WTC11 (cell line): Measurements from ENCODE around the gene CEP120. TPM values are rescaled to one million over a fixed set of nuclear protein-coding genes. Genes with fewer than 3 reads are reported as not detected.

Experiments
- ATAC-seq: fragments of 200-7000 bp; cut with Tn5 transposase; 2 replicates; pipeline ENCODE4 v1.10.0; 2021; ENCODE audit warnings: mild to moderate bottlenecking, moderate library complexity
- CTCF ChIA-PET: fragments of 300-600 bp; sonication (Branson Sonifier 250); formaldehyde crosslinking; loops from one replicate; lab custom pipeline; 2021; ENCODE audit warnings: antibody characterized with exemption; lab: Charles Lee
- POLR2A ChIA-PET: fragments of 350-600 bp; sonication (Branson Sonifier 250); formaldehyde crosslinking; loops from one replicate; lab custom pipeline; 2021; ENCODE audit warnings: antibody characterized with exemption; lab: Charles Lee
- DNase-seq: peaks from one replicate; pipeline ENCODE4 v3.0.0; 2021; ENCODE audit warnings: low spot score
- H3K27ac Mint-ChIP-seq: 2 replicates; pipeline ENCODE4 v1.8.0; 2021; ENCODE audit warnings: mixed read lengths
- H3K27me3 Mint-ChIP-seq: 2 replicates; pipeline ENCODE4 v1.8.0; 2021; ENCODE audit warnings: low read depth, mild to moderate bottlenecking, moderate library complexity, mixed read lengths
- H3K36me3 Mint-ChIP-seq: 2 replicates; pipeline ENCODE4 v1.8.0; 2021; ENCODE audit warnings: mixed read lengths
- H3K4me1 Mint-ChIP-seq: 2 replicates; pipeline ENCODE4 v1.8.0; 2022; ENCODE audit warnings: mixed read lengths
- H3K4me3 Mint-ChIP-seq: 2 replicates; pipeline ENCODE4 v1.8.0; 2021; ENCODE audit warnings: mild to moderate bottlenecking, moderate library complexity, mixed read lengths
- H3K9me3 Mint-ChIP-seq: 2 replicates; pipeline ENCODE4 v1.8.0; 2021; ENCODE audit warnings: mixed read lengths
- EMX1 ChIP-seq: fragments of 250-450 bp; sonication (Bioruptor Pico); IDR thresholded peaks from 2 replicates; pipeline ENCODE4 v1.8.0; 2021; ENCODE audit warnings: mild to moderate bottlenecking
- ETV6 ChIP-seq: sonication (generic); formaldehyde crosslinking; IDR thresholded peaks from 2 replicates; pipeline ENCODE4 v1.8.1; 2022; ENCODE audit warnings: mild to moderate bottlenecking, missing genetic modification reagents
- FOXK1 ChIP-seq: sonication (generic); formaldehyde crosslinking; IDR thresholded peaks from 2 replicates; pipeline ENCODE4 v1.8.0; 2022; ENCODE audit warnings: mild to moderate bottlenecking, moderate library complexity, missing genetic modification reagents
- IRF2 ChIP-seq: sonication (generic); formaldehyde crosslinking; IDR thresholded peaks from 2 replicates; pipeline ENCODE4 v1.8.0; 2022; ENCODE audit warnings: low read depth, missing genetic modification reagents, borderline replicate concordance
- KAT7 ChIP-seq: sonication (generic); formaldehyde crosslinking; IDR thresholded peaks from 2 replicates; pipeline ENCODE4 v1.8.1; 2023; ENCODE audit warnings: missing genetic modification reagents, mild to moderate bottlenecking, borderline replicate concordance
- NFE2L1 ChIP-seq: sonication (generic); formaldehyde crosslinking; IDR thresholded peaks from 2 replicates; pipeline ENCODE4 v1.8.1; 2023; ENCODE audit warnings: missing genetic modification reagents
- NR1H2 ChIP-seq: sonication (generic); formaldehyde crosslinking; IDR thresholded peaks from 2 replicates; pipeline ENCODE4 v1.9.0; 2021; ENCODE audit warnings: mild to moderate bottlenecking, moderate library complexity, missing genetic modification reagents
- NR2C2 ChIP-seq: sonication (generic); formaldehyde crosslinking; IDR thresholded peaks from 2 replicates; pipeline ENCODE4 v1.8.0; 2022; ENCODE audit warnings: mild to moderate bottlenecking, missing genetic modification reagents
- NR3C1 ChIP-seq: sonication (generic); formaldehyde crosslinking; conservative IDR thresholded peaks from 2 replicates; pipeline ENCODE4 v1.8.1; 2023; ENCODE audit warnings: low read depth, mild to moderate bottlenecking, missing genetic modification reagents
- RORB ChIP-seq: fragments of 250-450 bp; sonication (Bioruptor Pico); IDR thresholded peaks from 2 replicates; pipeline ENCODE4 v1.9.0; 2021; ENCODE audit warnings: mild to moderate bottlenecking
- TP53 ChIP-seq: sonication (generic); formaldehyde crosslinking; IDR thresholded peaks from 2 replicates; pipeline ENCODE4 v1.8.1; 2023; ENCODE audit warnings: mild to moderate bottlenecking, missing genetic modification reagents
- ZNF138 ChIP-seq: sonication (generic); formaldehyde crosslinking; conservative IDR thresholded peaks from 2 replicates; pipeline ENCODE4 v1.8.1; 2022; ENCODE audit warnings: mild to moderate bottlenecking, moderate library complexity, missing genetic modification reagents
- ZNF232 ChIP-seq: sonication (generic); formaldehyde crosslinking; IDR thresholded peaks from 2 replicates; pipeline ENCODE4 v1.8.0; 2022; ENCODE audit warnings: mild to moderate bottlenecking, missing genetic modification reagents
- ZNF671 ChIP-seq: fragments of 250-450 bp; sonication (Bioruptor Pico); IDR thresholded peaks from 2 replicates; pipeline ENCODE4 v1.8.0; 2021; ENCODE audit warnings: mild to moderate bottlenecking
- total RNA-seq: library from RNA; stranded (reverse); gene quantifications from 3 replicates; pipeline ENCODE4 v1.2.3, GENCODE V29; 2021
- TF ChIP-seq, protein P1 (sequence below): sonication (generic); formaldehyde crosslinking; IDR thresholded peaks from 2 replicates; pipeline ENCODE4 v1.8.1; 2023; ENCODE audit warnings: mild to moderate bottlenecking, missing genetic modification reagents, moderate library complexity
- TF ChIP-seq, protein P2 (sequence below): fragments of 250-450 bp; sonication (Bioruptor Pico); IDR thresholded peaks from 2 replicates; pipeline ENCODE4 v1.9.0; 2021; ENCODE audit warnings: moderate library complexity, mild to moderate bottlenecking, inconsistent platforms, borderline replicate concordance
- TF ChIP-seq, protein P3 (sequence below): sonication (generic); formaldehyde crosslinking; IDR thresholded peaks from 2 replicates; pipeline ENCODE4 v1.8.1; 2023; ENCODE audit warnings: mild to moderate bottlenecking, moderate library complexity, missing genetic modification reagents
- TF ChIP-seq, protein P4 (sequence below): sonication (generic); formaldehyde crosslinking; IDR thresholded peaks from 2 replicates; pipeline ENCODE4 v1.8.0; 2022; ENCODE audit warnings: mild to moderate bottlenecking, missing genetic modification reagents
- TF ChIP-seq, protein P5 (sequence below): fragments of 250-450 bp; sonication (Bioruptor Pico); IDR thresholded peaks from 2 replicates; pipeline ENCODE4 v1.9.0; 2021; ENCODE audit warnings: mild to moderate bottlenecking
- TF ChIP-seq, protein P6 (sequence below): fragments of 250-450 bp; sonication (Bioruptor Pico); conservative IDR thresholded peaks from 2 replicates; pipeline ENCODE4 v1.9.0; 2021; ENCODE audit warnings: mild to moderate bottlenecking
- TF ChIP-seq, protein P7 (sequence below): sonication (generic); formaldehyde crosslinking; IDR thresholded peaks from 2 replicates; pipeline ENCODE4 v1.8.0; 2023; ENCODE audit warnings: missing genetic modification reagents, mild to moderate bottlenecking, borderline replicate concordance

The CEP120 gene
- total RNA-seq, 1 experiment from 2014 or later, result 15.2 TPM

DNA sequence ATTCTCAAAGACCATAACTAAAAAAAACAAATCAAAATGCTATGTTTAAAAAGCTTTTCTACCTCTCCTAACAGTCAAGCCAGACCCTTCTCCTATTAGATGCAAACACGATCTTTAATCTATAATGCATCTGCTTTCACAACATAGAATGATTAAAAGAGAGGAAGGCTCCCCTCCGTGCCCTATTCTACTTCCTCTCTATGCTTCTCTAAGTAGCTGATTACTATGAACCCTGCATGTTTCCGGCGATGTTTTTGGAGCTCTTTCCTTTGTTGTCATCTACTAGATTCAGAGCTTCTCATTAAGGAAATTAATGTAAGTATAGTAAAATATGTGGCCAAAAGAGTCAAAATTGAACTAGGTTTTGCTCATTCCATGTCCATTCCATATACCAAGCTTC lies 29.2 kb upstream of the CEP120 start:
- H3K9me3 Mint-ChIP-seq, result no peaks in the 10 kb centered on the region
- DNase-seq (no peak), ATAC-seq (peak; percentile 38; the same call in 1 of the 2 replicates)
- no peaks in the 10 kb centered on the region for H3K27me3 Mint-ChIP-seq
- TF ChIP-seq, protein P1, sequence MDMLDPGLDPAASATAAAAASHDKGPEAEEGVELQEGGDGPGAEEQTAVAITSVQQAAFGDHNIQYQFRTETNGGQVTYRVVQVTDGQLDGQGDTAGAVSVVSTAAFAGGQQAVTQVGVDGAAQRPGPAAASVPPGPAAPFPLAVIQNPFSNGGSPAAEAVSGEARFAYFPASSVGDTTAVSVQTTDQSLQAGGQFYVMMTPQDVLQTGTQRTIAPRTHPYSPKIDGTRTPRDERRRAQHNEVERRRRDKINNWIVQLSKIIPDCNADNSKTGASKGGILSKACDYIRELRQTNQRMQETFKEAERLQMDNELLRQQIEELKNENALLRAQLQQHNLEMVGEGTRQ (CRISPR knock-in tag), result no peak
- no peak for TF ChIP-seq FOXK1 (CRISPR knock-in tag)
- no peak for TF ChIP-seq ZNF232
- no peak for TF ChIP-seq NR3C1
- TF ChIP-seq, protein P2, sequence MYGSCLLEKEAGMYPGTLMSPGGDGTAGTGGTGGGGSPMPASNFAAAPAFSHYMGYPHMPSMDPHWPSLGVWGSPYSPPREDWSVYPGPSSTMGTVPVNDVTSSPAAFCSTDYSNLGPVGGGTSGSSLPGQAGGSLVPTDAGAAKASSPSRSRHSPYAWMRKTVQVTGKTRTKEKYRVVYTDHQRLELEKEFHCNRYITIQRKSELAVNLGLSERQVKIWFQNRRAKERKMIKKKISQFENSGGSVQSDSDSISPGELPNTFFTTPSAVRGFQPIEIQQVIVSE (CRISPR knock-in tag), result no peak
- H3K4me1 Mint-ChIP-seq, result peaks cover 14% of the 10 kb centered on the region
- H3K27ac Mint-ChIP-seq, result no peak overlapping the region
- H3K4me3 Mint-ChIP-seq, result no peak overlapping the region
- POLR2A ChIA-PET, result no interaction called here
- no peaks in the 10 kb centered on the region for H3K36me3 Mint-ChIP-seq
- CTCF ChIA-PET, result no interaction called here

DNA sequence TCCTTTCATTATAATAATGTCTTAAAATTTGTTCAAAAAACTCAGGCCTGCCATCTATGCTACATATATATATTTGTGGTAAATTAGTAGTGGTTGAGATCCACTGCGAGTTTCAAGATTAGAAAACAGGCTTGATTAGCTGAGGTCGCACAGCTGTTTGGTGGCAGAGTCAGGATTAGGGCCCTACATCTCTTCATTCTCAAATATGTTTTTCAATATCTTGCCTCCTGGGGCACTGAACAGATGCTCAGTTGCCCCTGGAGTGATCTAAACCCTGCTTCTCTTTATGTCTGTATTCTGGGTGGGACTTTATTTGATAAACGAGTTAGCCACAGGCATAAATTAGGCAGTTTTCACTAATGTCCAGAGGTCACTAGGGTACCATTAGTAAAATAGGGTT lies 27.8 kb upstream of the CEP120 start:
- Mint-ChIP-seq H3K4me3 (no peak overlapping the region), H3K27ac (no peak overlapping the region), H3K27me3 (no peaks in the 10 kb centered on the region), H3K36me3 (no peaks in the 10 kb centered on the region), H3K4me1 (peaks cover 14% of the 10 kb centered on the region), H3K9me3 (no peaks in the 10 kb centered on the region)
- TF ChIP-seq, protein P3, sequence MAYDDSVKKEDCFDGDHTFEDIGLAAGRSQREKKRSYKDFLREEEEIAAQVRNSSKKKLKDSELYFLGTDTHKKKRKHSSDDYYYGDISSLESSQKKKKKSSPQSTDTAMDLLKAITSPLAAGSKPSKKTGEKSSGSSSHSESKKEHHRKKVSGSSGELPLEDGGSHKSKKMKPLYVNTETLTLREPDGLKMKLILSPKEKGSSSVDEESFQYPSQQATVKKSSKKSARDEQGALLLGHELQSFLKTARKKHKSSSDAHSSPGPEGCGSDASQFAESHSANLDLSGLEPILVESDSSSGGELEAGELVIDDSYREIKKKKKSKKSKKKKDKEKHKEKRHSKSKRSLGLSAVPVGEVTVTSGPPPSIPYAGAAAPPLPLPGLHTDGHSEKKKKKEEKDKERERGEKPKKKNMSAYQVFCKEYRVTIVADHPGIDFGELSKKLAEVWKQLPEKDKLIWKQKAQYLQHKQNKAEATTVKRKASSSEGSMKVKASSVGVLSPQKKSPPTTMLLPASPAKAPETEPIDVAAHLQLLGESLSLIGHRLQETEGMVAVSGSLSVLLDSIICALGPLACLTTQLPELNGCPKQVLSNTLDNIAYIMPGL (CRISPR knock-in tag), result no peak
- TF ChIP-seq NR2C2 (CRISPR knock-in tag) (no peak), ETV6 (CRISPR knock-in tag) (no peak), FOXK1 (CRISPR knock-in tag) (no peak), KAT7 (CRISPR knock-in tag) (no peak), RORB (CRISPR knock-in tag) (no peak), TP53 (CRISPR knock-in tag) (no peak), IRF2 (CRISPR knock-in tag) (no peak), NFE2L1 (CRISPR knock-in tag) (no peak), ZNF232 (no peak), EMX1 (CRISPR knock-in tag) (no peak), NR1H2 (CRISPR knock-in tag) (no peak), ZNF671 (no peak), ZNF138 (CRISPR knock-in tag) (no peak)
- TF ChIP-seq, protein P4, sequence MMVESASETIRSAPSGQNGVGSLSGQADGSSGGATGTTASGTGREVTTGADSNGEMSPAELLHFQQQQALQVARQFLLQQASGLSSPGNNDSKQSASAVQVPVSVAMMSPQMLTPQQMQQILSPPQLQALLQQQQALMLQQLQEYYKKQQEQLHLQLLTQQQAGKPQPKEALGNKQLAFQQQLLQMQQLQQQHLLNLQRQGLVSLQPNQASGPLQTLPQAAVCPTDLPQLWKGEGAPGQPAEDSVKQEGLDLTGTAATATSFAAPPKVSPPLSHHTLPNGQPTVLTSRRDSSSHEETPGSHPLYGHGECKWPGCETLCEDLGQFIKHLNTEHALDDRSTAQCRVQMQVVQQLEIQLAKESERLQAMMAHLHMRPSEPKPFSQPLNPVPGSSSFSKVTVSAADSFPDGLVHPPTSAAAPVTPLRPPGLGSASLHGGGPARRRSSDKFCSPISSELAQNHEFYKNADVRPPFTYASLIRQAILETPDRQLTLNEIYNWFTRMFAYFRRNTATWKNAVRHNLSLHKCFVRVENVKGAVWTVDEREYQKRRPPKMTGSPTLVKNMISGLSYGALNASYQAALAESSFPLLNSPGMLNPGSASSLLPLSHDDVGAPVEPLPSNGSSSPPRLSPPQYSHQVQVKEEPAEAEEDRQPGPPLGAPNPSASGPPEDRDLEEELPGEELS (CRISPR knock-in tag), result no peak
- TF ChIP-seq, protein P5, sequence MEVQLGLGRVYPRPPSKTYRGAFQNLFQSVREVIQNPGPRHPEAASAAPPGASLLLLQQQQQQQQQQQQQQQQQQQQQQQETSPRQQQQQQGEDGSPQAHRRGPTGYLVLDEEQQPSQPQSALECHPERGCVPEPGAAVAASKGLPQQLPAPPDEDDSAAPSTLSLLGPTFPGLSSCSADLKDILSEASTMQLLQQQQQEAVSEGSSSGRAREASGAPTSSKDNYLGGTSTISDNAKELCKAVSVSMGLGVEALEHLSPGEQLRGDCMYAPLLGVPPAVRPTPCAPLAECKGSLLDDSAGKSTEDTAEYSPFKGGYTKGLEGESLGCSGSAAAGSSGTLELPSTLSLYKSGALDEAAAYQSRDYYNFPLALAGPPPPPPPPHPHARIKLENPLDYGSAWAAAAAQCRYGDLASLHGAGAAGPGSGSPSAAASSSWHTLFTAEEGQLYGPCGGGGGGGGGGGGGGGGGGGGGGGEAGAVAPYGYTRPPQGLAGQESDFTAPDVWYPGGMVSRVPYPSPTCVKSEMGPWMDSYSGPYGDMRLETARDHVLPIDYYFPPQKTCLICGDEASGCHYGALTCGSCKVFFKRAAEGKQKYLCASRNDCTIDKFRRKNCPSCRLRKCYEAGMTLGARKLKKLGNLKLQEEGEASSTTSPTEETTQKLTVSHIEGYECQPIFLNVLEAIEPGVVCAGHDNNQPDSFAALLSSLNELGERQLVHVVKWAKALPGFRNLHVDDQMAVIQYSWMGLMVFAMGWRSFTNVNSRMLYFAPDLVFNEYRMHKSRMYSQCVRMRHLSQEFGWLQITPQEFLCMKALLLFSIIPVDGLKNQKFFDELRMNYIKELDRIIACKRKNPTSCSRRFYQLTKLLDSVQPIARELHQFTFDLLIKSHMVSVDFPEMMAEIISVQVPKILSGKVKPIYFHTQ, result no peak
- TF ChIP-seq, protein P6, sequence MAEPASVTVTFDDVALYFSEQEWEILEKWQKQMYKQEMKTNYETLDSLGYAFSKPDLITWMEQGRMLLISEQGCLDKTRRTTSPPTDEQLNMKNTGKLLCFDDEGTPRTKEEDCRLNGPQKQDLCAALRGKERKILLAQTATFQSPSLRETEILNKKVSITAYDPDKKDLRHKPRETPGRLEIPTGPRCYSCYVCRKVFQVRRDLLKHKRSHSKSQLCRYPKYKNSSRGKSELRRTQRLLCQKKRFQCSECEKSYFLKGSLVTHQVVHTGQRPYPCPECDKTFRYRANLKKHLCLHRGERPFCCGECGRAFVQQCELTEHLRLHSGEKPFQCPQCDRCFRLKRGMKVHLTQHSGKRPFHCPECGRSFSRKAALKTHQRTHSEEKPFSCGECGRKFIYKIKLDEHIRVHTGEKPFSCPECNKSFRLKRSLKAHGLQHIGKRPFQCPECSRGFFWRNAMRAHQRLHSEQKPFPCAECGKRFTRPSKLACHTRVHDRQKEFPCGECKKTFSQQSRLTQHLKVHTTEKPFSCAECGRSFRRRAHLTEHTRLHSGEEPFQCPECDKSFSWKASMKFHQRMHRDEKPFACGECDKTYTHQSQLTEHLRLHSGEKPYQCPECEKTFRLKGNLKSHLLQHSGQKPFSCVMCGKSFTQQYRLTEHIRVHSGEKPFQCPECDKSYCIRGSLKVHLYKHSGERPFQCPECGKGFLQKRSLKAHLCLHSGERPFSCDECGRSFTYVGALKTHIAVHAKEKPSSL, result no peak
- TF ChIP-seq, protein P7, sequence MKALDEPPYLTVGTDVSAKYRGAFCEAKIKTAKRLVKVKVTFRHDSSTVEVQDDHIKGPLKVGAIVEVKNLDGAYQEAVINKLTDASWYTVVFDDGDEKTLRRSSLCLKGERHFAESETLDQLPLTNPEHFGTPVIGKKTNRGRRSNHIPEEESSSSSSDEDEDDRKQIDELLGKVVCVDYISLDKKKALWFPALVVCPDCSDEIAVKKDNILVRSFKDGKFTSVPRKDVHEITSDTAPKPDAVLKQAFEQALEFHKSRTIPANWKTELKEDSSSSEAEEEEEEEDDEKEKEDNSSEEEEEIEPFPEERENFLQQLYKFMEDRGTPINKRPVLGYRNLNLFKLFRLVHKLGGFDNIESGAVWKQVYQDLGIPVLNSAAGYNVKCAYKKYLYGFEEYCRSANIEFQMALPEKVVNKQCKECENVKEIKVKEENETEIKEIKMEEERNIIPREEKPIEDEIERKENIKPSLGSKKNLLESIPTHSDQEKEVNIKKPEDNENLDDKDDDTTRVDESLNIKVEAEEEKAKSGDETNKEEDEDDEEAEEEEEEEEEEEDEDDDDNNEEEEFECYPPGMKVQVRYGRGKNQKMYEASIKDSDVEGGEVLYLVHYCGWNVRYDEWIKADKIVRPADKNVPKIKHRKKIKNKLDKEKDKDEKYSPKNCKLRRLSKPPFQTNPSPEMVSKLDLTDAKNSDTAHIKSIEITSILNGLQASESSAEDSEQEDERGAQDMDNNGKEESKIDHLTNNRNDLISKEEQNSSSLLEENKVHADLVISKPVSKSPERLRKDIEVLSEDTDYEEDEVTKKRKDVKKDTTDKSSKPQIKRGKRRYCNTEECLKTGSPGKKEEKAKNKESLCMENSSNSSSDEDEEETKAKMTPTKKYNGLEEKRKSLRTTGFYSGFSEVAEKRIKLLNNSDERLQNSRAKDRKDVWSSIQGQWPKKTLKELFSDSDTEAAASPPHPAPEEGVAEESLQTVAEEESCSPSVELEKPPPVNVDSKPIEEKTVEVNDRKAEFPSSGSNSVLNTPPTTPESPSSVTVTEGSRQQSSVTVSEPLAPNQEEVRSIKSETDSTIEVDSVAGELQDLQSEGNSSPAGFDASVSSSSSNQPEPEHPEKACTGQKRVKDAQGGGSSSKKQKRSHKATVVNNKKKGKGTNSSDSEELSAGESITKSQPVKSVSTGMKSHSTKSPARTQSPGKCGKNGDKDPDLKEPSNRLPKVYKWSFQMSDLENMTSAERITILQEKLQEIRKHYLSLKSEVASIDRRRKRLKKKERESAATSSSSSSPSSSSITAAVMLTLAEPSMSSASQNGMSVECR (CRISPR knock-in tag), result no peak
- no peak for ATAC-seq
- POLR2A ChIA-PET, result no interaction called here
- no peak for DNase-seq
- CTCF ChIA-PET, result no interaction called here
